Retinal pigment epithelial cell (primary cell): Measurements from ENCODE around the gene MARCO.

Experiments
- DNase-seq: peaks from one replicate; pipeline ENCODE4 v3.0.0-alpha.2; 2010; ENCODE audit warnings: low read depth
- H3K4me3 ChIP-seq: 2 replicates; pipeline ENCODE4 v1.5.1; 2011; ENCODE audit warnings: mild to moderate bottlenecking, low read length, control low read depth, moderate library complexity
- CTCF ChIP-seq: conservative IDR thresholded peaks from 2 replicates; pipeline ENCODE4 v1.5.1; 2011; ENCODE audit warnings: low read depth, low read length, control low read depth, inconsistent platforms

Gene MARCO

GRCh38 chr2:118980573-118980972 is 38.6 kb downstream of the MARCO start:
- no peak overlapping the region for H3K4me3 ChIP-seq
- no peak for DNase-seq
- no peak for TF ChIP-seq CTCF

DNA sequence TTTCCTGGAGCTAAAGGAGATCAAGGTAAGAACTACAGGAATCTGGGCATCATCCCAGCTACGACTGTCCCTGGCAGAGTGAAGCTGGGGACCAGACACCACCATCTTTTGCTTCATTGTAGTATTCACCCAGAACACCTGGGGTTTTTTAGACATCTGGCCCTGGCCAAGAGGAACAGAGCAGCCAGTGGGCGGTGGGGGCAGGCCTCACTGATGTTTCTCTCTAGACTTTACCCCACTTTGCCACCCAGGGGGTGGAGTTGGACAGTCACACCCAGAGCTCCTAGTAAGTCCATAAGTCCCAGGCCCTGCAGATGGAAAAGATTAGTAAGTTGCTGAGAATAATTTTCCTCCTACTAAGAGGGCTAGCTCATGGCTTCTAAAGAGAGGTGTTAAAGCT is 39.6 kb downstream of the MARCO start:
- no peak for TF ChIP-seq CTCF

GRCh38 chr2:118982039-118982438 is 40.0 kb downstream of the MARCO start:
- no peak for TF ChIP-seq CTCF
- H3K4me3 ChIP-seq: no peak overlapping the region
- DNase-seq: no peak

More for the DNA sequence above, 39.6 kb downstream of the MARCO start:
- no peak overlapping the region for H3K4me3 ChIP-seq
- no peak for DNase-seq

- TF ChIP-seq CTCF: no peak
- DNase-seq: no peak
- no peak overlapping the region for H3K4me3 ChIP-seq
These were observed 41.1 kb downstream of the MARCO start for GRCh38 chr2:118983133-118983532.

DNA sequence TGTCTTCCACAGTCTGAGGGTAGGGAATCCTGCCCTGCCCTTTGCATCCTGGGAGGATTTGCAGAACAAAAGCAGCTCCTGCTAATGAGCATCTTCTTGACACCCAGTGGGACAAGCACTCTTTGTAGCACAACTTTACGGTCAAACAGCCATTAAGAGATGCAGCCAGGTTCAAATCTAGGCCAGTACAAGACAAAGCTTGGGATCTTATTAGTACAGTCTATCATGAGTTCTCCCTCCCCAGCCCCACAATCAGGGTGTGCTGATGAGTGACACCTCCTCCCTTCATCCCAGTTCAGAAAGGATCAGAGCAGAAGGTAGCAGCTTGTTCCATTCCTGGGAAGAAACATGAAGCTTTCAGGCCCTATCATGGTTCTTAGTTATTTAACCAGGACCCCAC is 41.9 kb downstream of the MARCO start:
- H3K4me3 ChIP-seq: no peak overlapping the region
- no peak for DNase-seq
- TF ChIP-seq CTCF: no peak

- TF ChIP-seq CTCF: no peak
- H3K4me3 ChIP-seq: no peak overlapping the region
- no peak for DNase-seq
These were observed 44.7 kb downstream of the MARCO start for GRCh38 chr2:118986738-118987137.

DNA sequence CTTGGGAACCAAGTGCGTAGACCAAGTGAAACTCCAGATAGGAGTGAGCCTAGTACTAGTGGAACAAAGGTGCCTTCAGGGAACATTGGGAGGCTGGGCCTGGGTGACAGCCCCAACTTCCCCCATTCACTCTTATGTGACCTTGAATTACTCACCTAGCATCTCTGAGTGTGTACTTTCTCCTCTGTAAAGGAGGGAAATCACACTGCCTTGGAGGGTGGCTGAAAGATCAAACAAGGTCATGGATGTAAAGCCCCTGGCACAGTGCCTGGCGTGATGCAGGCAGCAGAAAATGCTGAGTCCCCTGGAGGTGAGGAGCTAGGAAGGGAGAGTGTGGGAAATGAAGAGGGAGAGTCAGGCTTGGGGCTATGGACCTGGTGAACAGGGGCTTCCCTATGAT is 45.9 kb downstream of the MARCO start:
- no peak for DNase-seq
- TF ChIP-seq CTCF: no peak
- no peak overlapping the region for H3K4me3 ChIP-seq
